IPS DF 19.7 (cell line): Measurements from ENCODE around the gene TGFBR3L.

Source experiments
- DNase-seq: peaks from one replicate; pipeline ENCODE4 v3.0.0-alpha.2; 2013; ENCODE audit warnings: low read depth, low spot score

Gene TGFBR3L

GRCh38 chr19:7904074-7905020 lies 10.3 kb upstream of the TGFBR3L start:
- DNase-seq, result no peak

- DNase-seq, result no peak
These were observed 9.4 kb upstream of the TGFBR3L start for GRCh38 chr19:7905268-7905667.

- no peak for DNase-seq
These were observed 8.8 kb upstream of the TGFBR3L start for GRCh38 chr19:7905859-7906258.

- DNase-seq, result no peak
These were observed 7.5 kb upstream of the TGFBR3L start for GRCh38 chr19:7907122-7907521.

GRCh38 chr19:7907544-7907943 lies 7.1 kb upstream of the TGFBR3L start:
- no peak for DNase-seq

- DNase-seq, result no peak
These were observed 6.4 kb upstream of the TGFBR3L start for GRCh38 chr19:7908078-7908699.

GRCh38 chr19:7908742-7909461 lies 5.7 kb upstream of the TGFBR3L start:
- DNase-seq, result no peak

GRCh38 chr19:7909471-7910067 lies 5.1 kb upstream of the TGFBR3L start:
- DNase-seq, result no peak

- DNase-seq, result no peak
These were observed 4.1 kb upstream of the TGFBR3L start for GRCh38 chr19:7910321-7911161.

GRCh38 chr19:7911508-7912143 lies 3.0 kb upstream of the TGFBR3L start:
- no peak for DNase-seq

- no peak for DNase-seq
These were observed 2.4 kb upstream of the TGFBR3L start for GRCh38 chr19:7912144-7912696.

GRCh38 chr19:7912697-7913564 lies 1.7 kb upstream of the TGFBR3L start:
- no peak for DNase-seq

GRCh38 chr19:7913652-7914051 lies 978 bp upstream of the TGFBR3L start:
- no peak for DNase-seq

- DNase-seq, result no peak
These were observed 531 bp upstream of the TGFBR3L start for GRCh38 chr19:7914099-7914498.

- DNase-seq, result no peak
These were observed 846 bp downstream of the TGFBR3L start for GRCh38 chr19:7915250-7916102.

GRCh38 chr19:7916103-7916954 lies 1.7 kb downstream of the TGFBR3L start:
- no peak for DNase-seq

- DNase-seq, result no peak
These were observed 2.3 kb downstream of the TGFBR3L start for GRCh38 chr19:7916955-7917266.
